Heart right ventricle (tissue), 16 donors: ENCODE data around the gene SEC61A1. TPM values are rescaled to one million over a fixed set of nuclear protein-coding genes. Genes with fewer than 3 reads are reported as not detected.
A peak's percentile ranks its signal among the peaks of the same experiment; 100 is the strongest.

Experiments
- ATAC-seq, 8 donors: fragments of 200-7000 bp; cut with Tn5 transposase; one replicate each; pipeline ENCODE4 v1.9.1; 2020; ENCODE audit warnings: mild to moderate bottlenecking in 8 of 8, moderate library complexity in 8 of 8, moderate number of reproducible peaks in 1 of 8
- DNase-seq, 2 donors: peaks; one replicate each; pipeline ENCODE4 v3.0.0-alpha.2; 2020
- H3K27ac ChIP-seq, 10 donors: fragments of 200-600 bp; sonication (generic) in 2 of 10; one replicate each; pipeline versions ENCODE4 v1.5.0 to v1.8.0; 2020 to 2022; ENCODE audit warnings: mild to moderate bottlenecking in 3 of 10
- H3K27me3 ChIP-seq, 7 donors: fragments of 200-600 bp; one replicate each; pipeline ENCODE4 v1.8.0; 2021 to 2022; ENCODE audit warnings: mild to moderate bottlenecking in 2 of 7
- H3K36me3 ChIP-seq, 9 donors: fragments of 200-600 bp; sonication (generic) in 1 of 9; one replicate each; pipeline versions ENCODE4 v1.5.0 to v1.8.0; 2020 to 2022; ENCODE audit warnings: mild to moderate bottlenecking in 2 of 9
- H3K4me1 ChIP-seq, 9 donors: fragments of 200-600 bp; sonication (generic) in 1 of 9; one replicate each; pipeline versions ENCODE4 v1.5.0 to v1.8.0; 2020 to 2022; ENCODE audit warnings: mild to moderate bottlenecking in 4 of 9
- H3K4me3 ChIP-seq, 10 donors: fragments of 200-600 bp; sonication (generic) in 2 of 10; one replicate each; pipeline versions ENCODE4 v1.5.0 to v1.8.0; 2020 to 2022; ENCODE audit warnings: mild to moderate bottlenecking in 7 of 10, moderate library complexity in 2 of 10
- H3K9me3 ChIP-seq, 11 donors: fragments of 200-600 bp in 10 of 11; sonication (generic) in 2 of 11; one replicate each; pipeline versions ENCODE4 v1.5.0 to v1.8.0; 2013 to 2022; ENCODE audit warnings: mild to moderate bottlenecking in 2 of 11, control low read depth in 1 of 11, moderate library complexity in 1 of 11
- WGBS, 2 donors: extraction: QIAGEN DNeasy Blood & Tissue Kit; methylation state at CpG; one replicate each; pipeline ENCODE4 v1.1.7; 2013; ENCODE audit warnings: inconsistent platforms in 1 of 2; 5-methylcytosine and 5-hydroxymethylcytosine counted together
- intact Hi-C, 10 donors: fragments of 100-400 bp; cut with DNase I; formaldehyde crosslinking; loops; one replicate each; pipeline versions ENCODE4 v1.11.1 to v1.14.2; 2022
- polyA plus RNA-seq, 2 donors: library from polyadenylated mRNA; stranded (reverse); fragments of 200-250 nt; gene quantifications; one replicate each; pipeline ENCODE4 v1.2.3, GENCODE V29; 2013
- total RNA-seq, 10 donors: library from RNA; stranded (reverse); fragmentation: NEBNext Ultra II Directional in 3 of 10; extraction: Animal tissue kit (Norgen Biotek cat#: 25700) in 3 of 10; gene quantifications; one replicate each; pipeline versions ENCODE4 v1.2.1 to v1.2.4, GENCODE V29; 2021 to 2023
- TF ChIP-seq, protein P1 (sequence below), 9 donors: fragments of 200-600 bp; sonication (generic) in 2 of 9; IDR thresholded peaks; one replicate each; pipeline versions ENCODE4 v1.5.0 to v1.8.0; 2021 to 2022; ENCODE audit warnings: antibody characterized with exemption in 9 of 9, mild to moderate bottlenecking in 5 of 9, moderate library complexity in 1 of 9
- donor health status: Arrhythmogenic right ventricular cardiomyopathy.
- donor health status: ischemic (EF 13 %, LVEDD 7.1; RV severe dilation, severe dysfunction).
- donor health status: healthy with polysubstance abuse.
- donor health status: DM: no; HTN: yes; CAD: no.
- donor health status: DM: no; HTN: no; CAD: no.
- donor health status: ischemic (EF 25% LVEDD 6.9; RV normal size, moderate dysfunction).
- donor health status: ischemic (EF 25% LVEDD 5.7; RV mildly dilated, moderate dysfunction).
- donor health status: healthy.
- donor health status: DM: yes; HTN: yes; CAD: no.
- donor health status: Ischemic cardiomyopathy.
- donor health status: ischemic (EF 35%, LVEDD 5.7; RV mildly dilated, moderate dysfunction).
- donor health status: nonischemic (EF 11% LVEDD 7.7; RV severe dilation, severe dysfunction).
- donor health status: DM: yes; HTN: yes; CAD: no.
- donor health status: PGD.
- donor health status: ischemic (EF 29% LVEDD 5.4; RV normal size, mild dysfunction).
- donor health status: nonischemic (EF 23%, LVEDD 6.1; RV moderate dilation, normal function).

SEC61A1 gene
- total and polyA plus RNA-seq, 12 donors: 41.0 to 131 (median 62.1) TPM

DNA sequence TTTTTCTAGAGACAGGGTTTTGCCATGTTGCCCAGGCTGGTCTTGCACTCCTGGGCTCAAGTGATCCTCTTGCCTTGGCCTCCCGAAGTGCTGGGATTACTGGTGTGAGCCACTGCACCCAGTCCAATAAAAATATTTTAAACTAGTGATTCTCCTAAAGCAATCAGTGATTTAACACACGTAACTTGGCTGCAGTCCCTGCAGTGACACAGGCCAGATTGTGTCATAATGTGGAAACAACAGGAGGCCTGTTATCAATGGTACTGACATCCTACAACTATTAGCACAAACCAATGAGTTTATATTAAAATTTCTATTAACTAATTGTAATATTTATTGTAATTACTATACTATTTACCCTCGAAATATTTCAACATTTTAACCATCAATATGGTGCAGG is 1.6 kb upstream of the SEC61A1 start:
- TF ChIP-seq, protein P1, sequence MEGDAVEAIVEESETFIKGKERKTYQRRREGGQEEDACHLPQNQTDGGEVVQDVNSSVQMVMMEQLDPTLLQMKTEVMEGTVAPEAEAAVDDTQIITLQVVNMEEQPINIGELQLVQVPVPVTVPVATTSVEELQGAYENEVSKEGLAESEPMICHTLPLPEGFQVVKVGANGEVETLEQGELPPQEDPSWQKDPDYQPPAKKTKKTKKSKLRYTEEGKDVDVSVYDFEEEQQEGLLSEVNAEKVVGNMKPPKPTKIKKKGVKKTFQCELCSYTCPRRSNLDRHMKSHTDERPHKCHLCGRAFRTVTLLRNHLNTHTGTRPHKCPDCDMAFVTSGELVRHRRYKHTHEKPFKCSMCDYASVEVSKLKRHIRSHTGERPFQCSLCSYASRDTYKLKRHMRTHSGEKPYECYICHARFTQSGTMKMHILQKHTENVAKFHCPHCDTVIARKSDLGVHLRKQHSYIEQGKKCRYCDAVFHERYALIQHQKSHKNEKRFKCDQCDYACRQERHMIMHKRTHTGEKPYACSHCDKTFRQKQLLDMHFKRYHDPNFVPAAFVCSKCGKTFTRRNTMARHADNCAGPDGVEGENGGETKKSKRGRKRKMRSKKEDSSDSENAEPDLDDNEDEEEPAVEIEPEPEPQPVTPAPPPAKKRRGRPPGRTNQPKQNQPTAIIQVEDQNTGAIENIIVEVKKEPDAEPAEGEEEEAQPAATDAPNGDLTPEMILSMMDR (IDR thresholded peaks at IDR 0.05): no peak
- Histone ChIP-seq H3K4me3 (no peak overlapping the region), H3K27ac (no peak overlapping the region), H3K4me1 (peaks cover 18 to 40% (median 35%) of the 10 kb centered on the region in 9 donors), H3K27me3 (no peaks in the 10 kb centered on the region), H3K36me3 (peaks cover 0 to 22% (median 3%) of the 10 kb centered on the region in 9 donors), H3K9me3 (no peaks in the 10 kb centered on the region)
- intact Hi-C loops: loop anchor here in 2 of 10 donors (10.0 kb wide), 1 partner anchor 396 kb away; no protein-coding TSS in a partner anchor
- 61 to 63% methylated on average over 3 of the region's 3 CpGs for WGBS, 2 donors
- DNase-seq (no peak), ATAC-seq (no peak)

DNA sequence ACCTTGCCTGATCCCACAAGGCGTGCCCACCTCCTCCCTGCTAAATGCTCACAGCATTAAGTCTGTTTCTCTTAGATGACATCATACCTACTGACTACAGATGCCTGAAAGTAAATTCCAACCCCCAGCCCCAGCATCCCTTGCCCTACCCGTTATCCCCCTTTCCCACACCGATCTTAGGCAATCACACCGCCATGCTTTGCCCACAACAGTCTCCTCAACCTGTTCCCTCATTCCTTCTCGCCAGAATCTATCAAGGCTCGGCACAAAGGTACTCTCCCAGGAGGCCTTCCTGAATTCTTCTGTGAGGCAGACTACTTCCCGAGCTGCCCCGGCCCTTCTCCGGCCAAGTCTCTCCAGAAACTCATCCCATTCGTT is 789 bp upstream of the SEC61A1 start:
- H3K27me3 ChIP-seq: no peaks in the 10 kb centered on the region
- ATAC-seq (peak in 5 of 8 donors; percentile 1 to 23 (median 3)), DNase-seq (no peak)
- WGBS, 2 donors: 10 to 11% methylated on average over 10 of the region's 10 CpGs
- intact Hi-C loops: loop anchor here in 2 of 10 donors (10.0 kb wide), 1 partner anchor 397 kb away; no protein-coding TSS in a partner anchor
- peak overlapping the region; percentile 70 to 99 (median 96) for H3K4me3 ChIP-seq
- peaks cover 0 to 31% (median 12%) of the 10 kb centered on the region in 9 donors for H3K36me3 ChIP-seq
- H3K27ac ChIP-seq: peak overlapping the region in 9 of 10 donors; percentile 76 to 99 (median 95)
- peaks cover 18 to 48% (median 40%) of the 10 kb centered on the region in 9 donors for H3K4me1 ChIP-seq
- TF ChIP-seq, protein P1 (IDR thresholded peaks at IDR 0.05): no peak
- no peaks in the 10 kb centered on the region for H3K9me3 ChIP-seq

DNA sequence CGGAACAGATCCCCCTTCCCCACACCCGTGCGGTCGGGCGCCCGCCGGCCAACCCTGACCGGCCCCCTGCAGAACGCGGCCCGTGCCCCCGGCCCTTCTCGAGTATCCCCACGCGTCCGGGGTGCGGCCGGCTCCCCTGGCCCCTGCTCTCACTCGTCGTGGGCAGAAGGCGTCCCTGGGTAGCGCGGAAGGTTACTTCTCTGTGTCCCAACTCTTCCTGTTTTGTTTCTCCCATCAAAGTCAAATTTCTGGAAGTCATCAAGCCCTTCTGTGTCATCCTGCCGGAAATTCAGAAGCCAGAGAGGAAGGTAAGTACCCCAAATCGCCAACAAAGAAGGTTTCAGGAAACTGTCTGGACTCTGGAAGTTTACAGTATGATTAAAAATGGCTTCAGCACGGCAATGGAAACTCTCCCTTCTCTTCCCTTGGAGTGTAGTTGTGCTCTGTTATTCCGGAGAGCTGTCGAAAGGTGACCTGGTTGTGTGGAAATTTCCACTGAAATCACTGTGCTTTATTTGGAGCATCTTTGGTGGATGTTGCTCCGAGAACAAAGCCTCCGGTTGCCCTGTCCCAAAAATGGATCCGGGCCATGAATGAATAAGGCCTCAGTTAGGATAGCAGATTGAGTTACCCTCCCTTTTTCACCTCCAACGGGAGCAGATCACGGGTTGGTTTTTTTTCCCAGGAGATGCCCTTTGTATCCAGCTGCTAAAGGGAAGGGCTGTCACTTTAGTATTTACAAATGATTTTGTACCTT is 536 bp downstream of the SEC61A1 start:
- DNase-seq (no peak), ATAC-seq (peak in 5 of 8 donors; percentile 9 to 36 (median 22))
- TF ChIP-seq, protein P1 (IDR thresholded peaks at IDR 0.05): no peak
- peaks cover 0 to 44% (median 20%) of the 10 kb centered on the region in 9 donors for H3K36me3 ChIP-seq
- intact Hi-C loops: loop anchor here in 2 of 10 donors (10.0 kb wide), 1 partner anchor 398 kb away; no protein-coding TSS in a partner anchor
- peaks cover 18 to 48% (median 40%) of the 10 kb centered on the region in 9 donors for H3K4me1 ChIP-seq
- H3K9me3 ChIP-seq: no peaks in the 10 kb centered on the region
- WGBS, 2 donors: 1% methylated on average over 32 to 33 of the region's 33 CpGs
- peak overlapping the region; percentile 51 to 99 (median 95) for H3K27ac ChIP-seq
- H3K4me3 ChIP-seq: peak overlapping the region; percentile 70 to 99 (median 96)
- no peaks in the 10 kb centered on the region for H3K27me3 ChIP-seq

DNA sequence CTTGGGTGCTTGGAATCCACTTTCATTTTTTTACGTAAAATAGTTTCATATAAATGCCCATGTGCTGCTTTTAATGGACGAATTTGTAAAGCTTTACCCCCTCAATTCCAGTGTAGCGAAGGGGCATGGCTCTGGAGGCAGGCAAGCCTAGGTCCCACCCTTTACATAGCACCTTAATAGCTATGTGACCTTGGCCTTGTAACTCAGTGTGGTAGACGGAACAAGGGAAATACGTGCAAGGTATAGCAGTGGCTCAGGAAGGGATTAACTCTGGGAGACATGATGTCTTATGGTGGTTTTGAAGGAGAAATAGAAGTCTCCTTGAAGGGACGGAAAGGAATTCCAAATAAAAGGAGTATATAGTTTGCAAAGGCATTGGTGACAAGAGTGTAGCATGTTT is 1.4 kb downstream of the SEC61A1 start:
- intact Hi-C loops: loop anchor here in 2 of 10 donors (10.0 kb wide), 1 partner anchor 399 kb away; no protein-coding TSS in a partner anchor
- TF ChIP-seq, protein P1 (IDR thresholded peaks at IDR 0.05): no peak
- no peaks in the 10 kb centered on the region for H3K27me3 ChIP-seq
- peak overlapping the region in 8 of 10 donors; percentile 91 to 99 (median 95) for H3K27ac ChIP-seq
- ATAC-seq (no peak), DNase-seq (no peak)
- WGBS, 2 donors: 60 to 62% methylated on average over 6 of the region's 6 CpGs
- H3K4me3 ChIP-seq: peak overlapping the region; percentile 70 to 99 (median 96)
- peaks cover 18 to 48% (median 40%) of the 10 kb centered on the region in 9 donors for H3K4me1 ChIP-seq
- peaks cover 0 to 53% (median 26%) of the 10 kb centered on the region in 9 donors for H3K36me3 ChIP-seq
- H3K9me3 ChIP-seq: no peaks in the 10 kb centered on the region
